Measurements from ENCODE around the gene UAP1. TPM values are rescaled to one million over a fixed set of nuclear protein-coding genes. Genes with fewer than 3 reads are reported as not detected.

UAP1 gene
- 160 and 196 TPM in 2 replicates for total RNA-seq

- DNase-seq (ENCODE audit: low read depth, low spot score), result no peak
Observed at GRCh38 chr1:162561616-162562469, at the start of gene UAP1. Gene UAP1, plus strand, starts transcription at chr1:162561722. Its CDS starts 4,347 bp downstream, at chr1:162566069.

GRCh38 chr1:162527314-162527713, 34.2 kb upstream of the UAP1 start:
- DNase-seq (ENCODE audit: low read depth, low spot score), result no peak

GRCh38 chr1:162530307-162530987, 31.1 kb upstream of the UAP1 start:
- no peak for DNase-seq (ENCODE audit: low read depth, low spot score)

- DNase-seq (ENCODE audit: low read depth, low spot score), result no peak
Observed at GRCh38 chr1:162530988-162531319, 30.6 kb upstream of the UAP1 start.

- DNase-seq (ENCODE audit: low read depth, low spot score), result no peak
Observed at GRCh38 chr1:162535501-162535900, 26.0 kb upstream of the UAP1 start.

- DNase-seq (ENCODE audit: low read depth, low spot score), result no peak
Observed at GRCh38 chr1:162536511-162536910, 25.0 kb upstream of the UAP1 start.

GRCh38 chr1:162537216-162537615, 24.3 kb upstream of the UAP1 start:
- no peak for DNase-seq (ENCODE audit: low read depth, low spot score)

GRCh38 chr1:162538815-162539431, 22.6 kb upstream of the UAP1 start:
- DNase-seq (ENCODE audit: low read depth, low spot score), result peak; percentile 67

- DNase-seq (ENCODE audit: low read depth, low spot score), result peak; percentile 86
Observed at GRCh38 chr1:162541619-162542141, 19.8 kb upstream of the UAP1 start.

GRCh38 chr1:162543228-162543627, 18.3 kb upstream of the UAP1 start:
- no peak for DNase-seq (ENCODE audit: low read depth, low spot score)

- no peak for DNase-seq (ENCODE audit: low read depth, low spot score)
Observed at GRCh38 chr1:162548170-162548569, 13.4 kb upstream of the UAP1 start.

- no peak for DNase-seq (ENCODE audit: low read depth, low spot score)
Observed at GRCh38 chr1:162549001-162549400, 12.5 kb upstream of the UAP1 start.

- DNase-seq (ENCODE audit: low read depth, low spot score), result no peak
Observed at GRCh38 chr1:162550925-162551324, 10.6 kb upstream of the UAP1 start.

GRCh38 chr1:162551969-162552683, 9.4 kb upstream of the UAP1 start:
- DNase-seq (ENCODE audit: low read depth, low spot score), result no peak

- DNase-seq (ENCODE audit: low read depth, low spot score), result no peak
Observed at GRCh38 chr1:162552684-162553252, 8.8 kb upstream of the UAP1 start.

GRCh38 chr1:162554258-162554657, 7.3 kb upstream of the UAP1 start:
- DNase-seq (ENCODE audit: low read depth, low spot score), result no peak

- no peak for DNase-seq (ENCODE audit: low read depth, low spot score)
Observed at GRCh38 chr1:162557536-162557935, 4.0 kb upstream of the UAP1 start.

- DNase-seq (ENCODE audit: low read depth, low spot score), result no peak
Observed at GRCh38 chr1:162560303-162561036, 1.1 kb upstream of the UAP1 start.

- peak; percentile 90 for DNase-seq (ENCODE audit: low read depth, low spot score)
Observed at GRCh38 chr1:162561037-162561615, 396 bp upstream of the UAP1 start.

GRCh38 chr1:162562470-162562828, 927 bp downstream of the UAP1 start:
- DNase-seq (ENCODE audit: low read depth, low spot score), result no peak
